ENCODE measurements around the gene C12orf56. TPM values are rescaled to one million over a fixed set of nuclear protein-coding genes. Genes with fewer than 3 reads are reported as not detected.

The C12orf56 gene
- total RNA-seq, 2 experiments from 2014 or later, result 0.40 TPM; not detected in 1

DNA sequence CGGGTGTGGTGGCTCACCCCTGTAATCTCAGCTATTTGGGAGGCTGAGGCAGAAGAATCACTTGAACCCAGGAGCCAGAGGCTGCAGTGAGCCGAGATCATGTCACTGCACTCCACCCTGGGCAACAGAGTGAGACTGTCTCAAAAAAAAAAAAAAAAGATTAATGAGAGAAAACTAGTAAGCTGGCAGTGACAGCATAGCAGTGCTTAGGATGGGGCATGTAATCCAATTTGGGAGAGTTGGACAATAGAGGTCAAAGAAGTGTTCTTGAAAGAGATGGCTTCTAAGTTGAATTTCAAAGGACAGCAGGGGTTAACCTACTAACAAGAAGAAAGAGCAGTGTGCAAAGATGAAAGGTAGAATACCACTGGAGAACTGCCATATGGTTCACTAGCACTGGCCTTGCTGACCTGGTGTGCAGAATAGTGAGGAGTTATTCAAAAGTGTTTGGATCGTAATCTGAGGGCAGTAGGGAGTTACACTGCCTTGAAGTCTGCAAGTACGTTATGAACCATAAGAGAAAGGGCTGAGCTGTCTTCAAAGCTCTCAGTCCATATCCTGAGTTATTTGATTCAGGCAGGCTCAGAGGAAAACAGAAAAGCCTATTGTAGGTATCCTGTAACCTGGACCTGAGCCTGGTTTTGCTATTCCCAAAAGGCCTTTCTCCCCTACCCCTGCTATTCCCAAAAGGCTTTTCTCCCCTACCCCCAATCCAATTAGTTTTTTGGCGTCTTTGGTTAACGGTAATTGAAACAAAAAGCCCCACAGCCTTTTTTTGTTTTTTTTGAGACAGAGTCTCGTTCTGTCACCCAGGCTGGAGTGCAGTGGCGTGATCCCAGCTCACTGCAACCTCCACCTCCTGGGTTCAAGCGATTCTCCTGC is 17.0 kb upstream of the C12orf56 start:
- POLR2A ChIA-PET, result no interaction called here
- no peaks in the 10 kb centered on the region for H3K27me3 Mint-ChIP-seq
- CTCF ChIA-PET, result no interaction called here
- no peaks in the 10 kb centered on the region for H3K9me3 Mint-ChIP-seq
- no peak overlapping the region for H3K4me3 Mint-ChIP-seq
- DNase-seq, result no peak
- H3K27ac Mint-ChIP-seq, result peak overlapping the region; percentile 12
- H3K36me3 Mint-ChIP-seq (ENCODE audit: low read depth), result peaks cover 36% of the 10 kb centered on the region
- peaks cover 47% of the 10 kb centered on the region for H3K4me1 Mint-ChIP-seq

DNA sequence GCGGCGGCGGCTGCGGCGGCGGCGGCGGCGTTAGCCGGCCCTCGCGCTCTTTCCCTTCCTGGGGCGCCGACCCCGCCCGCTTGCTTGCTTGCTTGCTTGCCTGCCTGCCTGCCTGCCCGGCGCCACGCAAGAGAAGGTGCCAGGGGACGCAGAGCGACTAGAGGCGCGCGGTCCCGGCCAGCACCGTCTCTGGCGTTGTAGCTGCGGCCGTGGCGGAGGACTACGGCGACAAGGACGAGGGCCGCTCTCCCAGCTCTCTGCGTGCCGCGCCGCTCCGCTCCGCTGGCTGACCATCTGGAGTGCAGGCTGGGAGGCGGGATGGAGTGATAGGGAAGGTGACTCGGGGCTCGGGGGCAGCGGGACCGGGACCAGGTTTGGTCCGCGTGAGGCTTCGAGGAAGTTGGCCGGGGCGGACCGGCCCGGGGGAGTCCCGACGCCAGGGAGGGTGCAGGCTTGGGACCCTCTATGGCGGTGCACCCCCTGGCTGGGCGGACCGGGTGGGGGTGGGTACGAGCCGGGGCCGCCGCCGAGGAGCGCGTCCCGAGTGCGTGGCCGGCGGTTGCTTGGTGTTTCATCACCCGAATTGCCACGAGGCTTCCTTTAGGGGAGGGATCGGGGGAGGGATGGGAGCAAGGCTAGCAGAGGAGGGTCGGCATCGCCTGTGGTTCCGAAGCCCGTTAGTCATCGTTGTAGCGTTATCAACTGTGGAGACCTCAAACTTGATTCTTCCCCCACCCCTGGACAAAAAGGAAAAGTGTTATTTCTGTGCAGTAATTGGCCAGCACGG is 14.1 kb upstream of the C12orf56 start:
- peak; percentile 73 for DNase-seq
- Mint-ChIP-seq H3K9me3 (no peaks in the 10 kb centered on the region), H3K36me3 (ENCODE audit: low read depth) (peaks cover 15% of the 10 kb centered on the region), H3K27ac (peak overlapping the region; percentile 97), H3K4me1 (peaks cover 55% of the 10 kb centered on the region), H3K27me3 (no peaks in the 10 kb centered on the region), H3K4me3 (peak overlapping the region; percentile 98)
- POLR2A ChIA-PET, result interaction anchor here (0.5 to 2.1 kb wide), 14 partner anchors 14 to 626 kb away, joined by 3 to 11 read pairs (median 3); partner anchors contain the start of genes C12orf56 and KICS2
- CTCF ChIA-PET, result interaction anchor here (1.6 kb wide), 1 partner anchor 14 kb away, joined by 3 read pairs; the partner anchor contains the start of gene C12orf56

DNA sequence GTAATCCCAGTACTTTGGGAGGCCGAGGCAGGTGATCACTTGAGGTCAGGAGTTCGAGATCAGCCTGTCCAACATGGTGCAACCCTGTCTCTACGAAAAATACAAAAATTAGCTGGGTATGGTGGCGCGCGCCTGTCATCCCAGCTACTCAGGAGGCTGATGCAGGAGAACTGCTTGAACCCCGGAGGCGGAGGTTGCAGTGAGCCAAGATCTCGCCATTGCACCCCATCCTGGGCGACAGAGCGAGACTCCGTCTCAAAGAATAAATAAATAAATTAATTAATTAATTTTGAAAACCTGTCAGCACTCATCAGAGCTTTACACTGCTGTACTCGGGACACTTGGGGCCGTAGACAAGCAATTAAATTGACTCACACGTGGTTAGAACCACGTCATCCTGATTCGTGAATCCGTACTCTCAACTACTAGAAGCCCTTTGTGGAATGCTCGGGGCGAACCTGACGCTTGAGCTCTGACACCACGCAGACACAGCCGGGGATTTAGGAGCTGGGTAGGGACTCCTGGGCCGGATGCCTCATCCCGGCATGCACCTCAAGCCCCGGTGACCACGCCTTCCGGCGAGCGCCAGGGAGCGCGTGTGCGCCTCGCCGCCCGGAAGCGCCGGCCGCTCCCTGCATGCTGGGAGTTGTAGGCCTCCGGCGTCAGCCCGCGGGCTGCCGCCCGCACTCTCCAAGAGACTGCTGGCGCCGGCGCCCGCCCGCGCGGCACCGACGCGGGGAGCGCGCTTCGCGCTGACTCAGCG is 13.3 kb upstream of the C12orf56 start, which contains the start of gene XPOT:
XPOT (plus strand) TSS at position 686 of the 763 bp plus-strand sequence. CDS start 5,644 bp downstream, outside the sequence.
- peak within 1 kb of the TSS; percentile 97 for H3K27ac Mint-ChIP-seq
- peaks cover 56% of the 10 kb centered on the region for H3K4me1 Mint-ChIP-seq
- ChIA-PET POLR2A (interaction anchor here (0.7 to 2.1 kb wide), 15 partner anchors 8 to 626 kb away, joined by 3 to 11 read pairs (median 3); partner anchors contain the start of genes C12orf56 and KICS2), CTCF (interaction anchor here (1.6 kb wide), 1 partner anchor 13 kb away, joined by 3 read pairs; the partner anchor contains the start of gene C12orf56)
- peaks cover 15% of the 10 kb centered on the region for H3K36me3 Mint-ChIP-seq (ENCODE audit: low read depth)
- peak; percentile 95 for DNase-seq
- no peaks in the 10 kb centered on the region for H3K27me3 Mint-ChIP-seq
- H3K4me3 Mint-ChIP-seq, result peak within 1 kb of the TSS; percentile 98
- no peaks in the 10 kb centered on the region for H3K9me3 Mint-ChIP-seq

DNA sequence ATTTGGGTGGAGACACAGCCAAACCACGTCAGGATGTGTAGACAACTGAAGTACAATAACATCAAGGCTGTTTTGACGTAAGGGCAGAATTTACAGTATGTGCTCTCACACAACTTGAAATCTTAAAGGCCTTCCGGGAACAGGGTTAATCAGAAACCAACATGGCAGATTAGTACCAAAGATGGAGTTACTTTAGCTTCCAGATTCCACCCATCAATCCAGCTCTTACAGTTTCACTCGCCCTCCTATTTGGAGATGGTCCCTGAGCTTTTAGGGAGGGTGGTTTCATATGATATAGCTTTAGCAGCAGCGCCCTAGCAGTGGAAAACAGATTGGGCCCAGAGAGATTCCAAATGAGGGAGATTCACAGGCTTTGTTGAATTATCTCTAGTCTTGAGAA is 11.6 kb upstream of the C12orf56 start:
- peaks cover 42% of the 10 kb centered on the region for H3K4me1 Mint-ChIP-seq
- H3K4me3 Mint-ChIP-seq, result no peak overlapping the region
- H3K27ac Mint-ChIP-seq, result no peak overlapping the region

DNA sequence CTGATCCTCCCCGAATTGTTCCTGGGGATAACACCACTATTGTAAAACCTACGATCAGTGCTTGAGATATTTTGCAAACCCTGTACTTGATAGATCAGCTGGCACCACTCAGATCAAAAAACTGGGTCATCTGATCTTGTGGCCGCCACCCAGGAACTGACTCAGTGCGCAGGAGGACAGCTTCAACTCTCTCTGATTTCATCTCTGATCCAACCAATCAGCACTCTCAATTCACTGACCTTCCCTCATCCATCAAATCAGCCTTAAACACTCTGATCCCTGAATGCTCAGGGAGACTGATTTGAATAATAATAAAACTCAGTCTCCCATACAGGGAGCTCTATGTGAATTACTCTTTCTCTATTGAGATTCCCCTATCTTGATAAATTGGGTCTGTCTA is 9.5 kb upstream of the C12orf56 start:
- Mint-ChIP-seq H3K27me3 (no peaks in the 10 kb centered on the region), H3K9me3 (no peaks in the 10 kb centered on the region), H3K4me3 (peak overlapping the region; percentile 15), H3K4me1 (peaks cover 26% of the 10 kb centered on the region), H3K27ac (peak overlapping the region; percentile 55), H3K36me3 (ENCODE audit: low read depth) (peaks cover 3% of the 10 kb centered on the region)
- CTCF ChIA-PET, result interaction anchor here (1.6 kb wide), 1 partner anchor 9 kb away, joined by 4 read pairs; the partner anchor contains the start of gene C12orf56
- POLR2A ChIA-PET, result interaction anchor here (1.5 to 1.7 kb wide), 2 partner anchors 12 to 15 kb away, joined by 5 to 7 read pairs; no protein-coding TSS in a partner anchor
- peak; percentile 65 for DNase-seq

More for the DNA sequence above, 11.6 kb upstream of the C12orf56 start:
- ChIA-PET CTCF (no interaction called here), POLR2A (interaction anchor here (1.0 kb wide), 1 partner anchor 17 kb away, joined by 3 read pairs; no protein-coding TSS in a partner anchor)
- no peaks in the 10 kb centered on the region for H3K9me3 Mint-ChIP-seq
- H3K27me3 Mint-ChIP-seq, result no peaks in the 10 kb centered on the region
- H3K36me3 Mint-ChIP-seq (ENCODE audit: low read depth), result peaks cover 11% of the 10 kb centered on the region
- DNase-seq, result no peak

DNA sequence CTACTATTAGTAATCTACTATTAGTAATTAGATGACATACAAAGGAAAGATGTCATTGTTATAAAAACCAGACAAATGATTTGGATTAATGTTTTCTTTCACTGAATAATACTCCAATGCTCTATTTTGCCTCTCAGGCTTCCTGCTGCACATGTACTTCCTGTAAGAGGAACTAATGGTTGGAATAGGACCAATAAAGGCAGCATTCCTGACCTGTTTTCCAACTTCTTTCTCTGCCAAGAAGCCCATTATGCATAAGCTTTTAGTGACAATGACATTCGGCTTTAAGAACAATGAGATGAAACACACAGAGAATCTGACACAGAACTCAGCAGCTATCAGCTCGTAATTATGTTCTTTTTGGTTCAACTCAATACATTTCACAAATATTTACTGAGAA is 5.2 kb upstream of the C12orf56 start:
- POLR2A ChIA-PET, result no interaction called here
- Mint-ChIP-seq H3K27me3 (peaks cover 14% of the 10 kb centered on the region), H3K4me1 (peaks cover 20% of the 10 kb centered on the region), H3K4me3 (no peak overlapping the region), H3K9me3 (no peaks in the 10 kb centered on the region), H3K27ac (no peak overlapping the region), H3K36me3 (ENCODE audit: low read depth) (no peaks in the 10 kb centered on the region)
- no peak for DNase-seq
- CTCF ChIA-PET, result no interaction called here

DNA sequence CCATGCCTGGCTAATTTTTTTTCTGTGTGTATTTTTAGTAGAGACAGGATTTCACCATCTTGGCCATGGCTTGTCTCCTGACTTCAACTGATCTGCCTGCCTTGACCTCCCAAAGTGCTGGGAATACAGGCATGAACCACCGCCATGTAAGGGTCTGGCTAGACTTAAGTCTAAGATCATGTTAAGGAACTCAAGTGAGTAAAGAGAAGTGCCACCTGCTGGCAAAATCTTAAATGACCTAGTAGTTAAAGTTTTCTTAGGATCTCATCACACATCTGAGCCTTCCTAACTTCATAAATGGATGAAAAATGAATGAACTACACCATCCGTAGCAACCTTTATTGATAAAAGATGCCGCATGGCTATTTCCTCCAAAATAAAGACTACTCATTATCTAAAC is 1.7 kb upstream of the C12orf56 start:
- Mint-ChIP-seq H3K27me3 (peaks cover 21% of the 10 kb centered on the region), H3K27ac (no peak overlapping the region), H3K9me3 (no peaks in the 10 kb centered on the region), H3K36me3 (ENCODE audit: low read depth) (no peaks in the 10 kb centered on the region), H3K4me3 (no peak overlapping the region), H3K4me1 (peaks cover 13% of the 10 kb centered on the region)
- POLR2A ChIA-PET, result no interaction called here
- DNase-seq, result no peak
- CTCF ChIA-PET, result no interaction called here

DNA sequence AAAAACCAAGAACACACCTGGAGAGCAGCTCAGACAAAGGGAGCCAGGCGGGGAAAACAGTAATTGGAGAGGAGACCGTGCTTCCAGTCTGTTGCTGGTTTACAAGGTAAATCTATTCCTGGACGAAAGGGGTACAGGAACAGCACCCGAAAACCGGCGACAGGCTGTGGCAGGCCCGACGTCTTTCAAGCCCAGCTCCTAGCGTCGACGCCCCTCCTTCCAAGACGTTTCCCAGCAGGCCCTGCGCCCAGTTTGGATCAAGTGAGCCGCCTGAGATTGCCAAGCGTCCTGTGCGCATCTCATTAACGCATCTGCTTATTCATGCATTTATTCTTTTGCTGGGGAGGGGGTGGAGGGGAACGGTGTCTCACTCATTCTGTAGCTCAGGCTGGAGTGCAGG is 1.4 kb downstream of the C12orf56 start:
- Mint-ChIP-seq H3K9me3 (no peaks in the 10 kb centered on the region), H3K4me1 (peaks cover 36% of the 10 kb centered on the region), H3K27me3 (peaks cover 21% of the 10 kb centered on the region), H3K27ac (no peak overlapping the region), H3K4me3 (no peak overlapping the region), H3K36me3 (ENCODE audit: low read depth) (no peaks in the 10 kb centered on the region)
- POLR2A ChIA-PET, result interaction anchor here (0.9 to 2.7 kb wide), 3 partner anchors 11 to 17 kb away, joined by 3 to 7 read pairs (median 3); partner anchors contain the start of gene XPOT
- CTCF ChIA-PET, result interaction anchor here (1.0 to 1.1 kb wide), 2 partner anchors 9 to 132 kb away, joined by 3 read pairs; no protein-coding TSS in a partner anchor
- DNase-seq, result no peak

DNA sequence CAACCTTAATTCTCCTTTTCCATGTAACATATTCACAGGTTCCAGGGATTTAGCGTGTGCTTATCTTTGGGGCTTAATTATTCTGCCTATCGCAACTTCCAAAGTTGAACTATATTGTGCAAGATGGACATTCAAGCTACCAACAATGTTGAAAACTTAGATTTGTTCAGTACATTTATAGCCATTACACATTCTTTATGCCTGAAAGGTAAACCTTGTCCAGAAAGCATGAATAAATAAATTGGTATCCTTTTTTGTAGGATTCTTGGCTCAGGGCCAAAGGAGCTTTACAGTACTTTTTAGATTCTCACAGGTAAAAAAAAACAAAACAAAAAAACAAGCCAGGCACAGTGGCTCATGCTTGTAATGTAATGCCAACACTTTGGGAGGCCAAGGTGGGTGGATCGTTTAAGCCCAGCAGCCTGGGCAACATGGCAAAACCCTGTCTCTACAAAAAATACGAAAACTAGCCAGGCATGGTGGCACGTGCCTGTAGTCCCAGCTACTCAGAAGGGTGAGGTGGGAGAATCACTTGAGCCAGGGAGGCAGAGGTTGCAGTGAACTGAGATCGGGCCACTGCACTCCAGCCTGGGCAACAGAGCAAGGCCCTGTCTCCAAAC is 3.3 kb downstream of the C12orf56 start:
- no peak for DNase-seq
- H3K9me3 Mint-ChIP-seq, result no peaks in the 10 kb centered on the region
- CTCF ChIA-PET, result no interaction called here
- H3K4me1 Mint-ChIP-seq, result peaks cover 39% of the 10 kb centered on the region
- H3K27me3 Mint-ChIP-seq, result peaks cover 19% of the 10 kb centered on the region
- H3K36me3 Mint-ChIP-seq (ENCODE audit: low read depth), result no peaks in the 10 kb centered on the region
- no peak overlapping the region for H3K4me3 Mint-ChIP-seq
- POLR2A ChIA-PET, result interaction anchor here (2.7 kb wide), 1 partner anchor 12 kb away, joined by 7 read pairs; no protein-coding TSS in a partner anchor
- H3K27ac Mint-ChIP-seq, result no peak overlapping the region

DNA sequence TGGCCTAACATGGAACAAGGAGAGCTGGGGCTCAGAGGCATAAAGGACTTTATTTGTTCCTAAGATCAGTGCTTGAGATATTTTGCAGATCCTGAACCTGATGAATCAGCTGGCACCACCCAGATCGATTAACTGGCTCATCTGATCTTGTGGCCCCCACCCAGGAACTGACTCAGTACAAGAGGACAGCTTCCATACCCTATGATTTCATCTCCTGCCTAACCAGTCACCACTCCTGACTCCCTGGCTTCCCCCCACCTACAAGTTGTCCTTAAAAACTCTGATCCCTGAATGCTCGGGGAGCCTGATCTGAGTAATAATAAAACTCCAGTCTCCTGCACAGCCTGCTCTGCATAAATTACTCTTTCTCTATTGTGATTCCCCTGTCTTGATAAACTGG is 5.1 kb downstream of the C12orf56 start:
- CTCF ChIA-PET, result interaction anchor here (1.0 kb wide), 1 partner anchor 128 kb away, joined by 7 read pairs; no protein-coding TSS in a partner anchor
- Mint-ChIP-seq H3K9me3 (peaks cover 6% of the 10 kb centered on the region), H3K4me3 (peak overlapping the region; percentile 21), H3K36me3 (ENCODE audit: low read depth) (peaks cover 6% of the 10 kb centered on the region), H3K4me1 (peaks cover 42% of the 10 kb centered on the region), H3K27ac (peak overlapping the region; percentile 96), H3K27me3 (peaks cover 5% of the 10 kb centered on the region)
- POLR2A ChIA-PET, result interaction anchor here (0.6 to 1.3 kb wide), 3 partner anchors 15 to 19 kb away, joined by 3 to 5 read pairs (median 3); partner anchors contain the start of gene XPOT
- peak; percentile 32 for DNase-seq

DNA sequence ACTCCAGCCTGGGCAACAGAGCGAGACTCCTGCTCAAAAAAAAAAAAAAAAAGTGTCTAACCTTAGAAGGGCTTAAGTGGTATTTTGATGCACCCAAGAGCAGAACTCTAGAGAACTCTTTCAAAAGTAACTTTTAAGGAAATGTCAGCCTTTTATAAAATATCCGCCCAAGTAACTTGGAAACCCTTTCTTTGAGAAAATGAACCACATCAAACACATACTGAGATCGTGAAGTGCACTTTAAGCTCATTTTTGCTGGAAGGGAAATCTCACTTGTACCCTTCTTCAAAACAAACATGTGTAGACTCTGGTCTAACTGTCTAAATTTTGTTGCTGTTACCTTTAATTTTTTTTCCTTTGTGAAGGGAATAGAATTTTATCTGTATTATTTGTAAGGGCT is 5.5 kb downstream of the C12orf56 start:
- CTCF ChIA-PET, result interaction anchor here (1.0 kb wide), 1 partner anchor 128 kb away, joined by 7 read pairs; no protein-coding TSS in a partner anchor
- Mint-ChIP-seq H3K36me3 (ENCODE audit: low read depth) (peaks cover 8% of the 10 kb centered on the region), H3K4me3 (no peak overlapping the region), H3K4me1 (peaks cover 43% of the 10 kb centered on the region), H3K27me3 (peaks cover 5% of the 10 kb centered on the region), H3K27ac (peak overlapping the region; percentile 96), H3K9me3 (peaks cover 11% of the 10 kb centered on the region)
- DNase-seq, result no peak
- POLR2A ChIA-PET, result interaction anchor here (0.7 to 1.3 kb wide), 2 partner anchors 15 to 74 kb away, joined by 3 to 5 read pairs; no protein-coding TSS in a partner anchor
